HG03520 (cell line): Measurements from ENCODE around the gene OR10J1.

ENCODE experiments used
- ATAC-seq: cut with Tn5 transposase; IDR thresholded peaks from one replicate; pipeline ENCODE4 v1.9.1; 2021; ENCODE audit warnings: mild to moderate bottlenecking, moderate library complexity; ENCODE audit not compliant: unreplicated experiment

Gene OR10J1

DNA sequence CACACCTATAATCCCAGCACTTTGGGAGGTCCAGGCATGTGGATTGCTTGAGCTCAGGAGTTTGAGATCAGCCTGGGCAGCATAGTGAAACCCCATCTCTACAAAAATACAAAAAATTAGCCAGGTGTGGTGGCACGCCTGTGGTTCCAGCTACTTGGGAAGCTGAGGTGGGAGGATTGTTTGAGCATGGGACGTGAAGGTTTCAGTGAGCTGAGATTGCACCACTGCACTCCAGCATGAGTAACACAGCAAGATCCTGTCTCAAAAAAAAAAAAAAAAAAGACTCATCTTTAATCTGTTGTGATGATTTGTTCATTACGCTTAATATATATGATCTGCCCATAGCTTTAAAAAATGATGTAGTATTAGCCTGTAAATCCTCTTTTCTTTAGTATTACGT lies 44.0 kb downstream of the OR10J1 start:
- ATAC-seq: no peak
